IPS-15b (cell line): Measurements from ENCODE around the gene SULT4A1.

Experiments used
- H3K27me3 ChIP-seq: one replicate; pipeline ENCODE4 v1.6.1; 2013; ENCODE audit warnings: low read length; ENCODE audit not compliant: control insufficient read depth, insufficient read depth
- H3K36me3 ChIP-seq: one replicate; pipeline ENCODE4 v1.6.1; 2013; ENCODE audit warnings: low read length; ENCODE audit not compliant: control insufficient read depth, insufficient read depth
- H3K4me1 ChIP-seq: one replicate; pipeline ENCODE4 v1.6.1; 2013; ENCODE audit warnings: mild to moderate bottlenecking, low read length; ENCODE audit not compliant: control insufficient read depth, insufficient read depth
- H3K4me3 ChIP-seq: one replicate; pipeline ENCODE4 v1.5.1; 2013; ENCODE audit warnings: low read depth, low read length
- H3K9ac ChIP-seq: one replicate; pipeline ENCODE4 v1.6.1; 2013; ENCODE audit warnings: low read depth, mild to moderate bottlenecking, low read length
- H3K9me3 ChIP-seq: one replicate; pipeline ENCODE4 v1.6.1; 2013; ENCODE audit warnings: mild to moderate bottlenecking, low read length; ENCODE audit not compliant: control insufficient read depth, insufficient read depth

SULT4A1 gene

GRCh38 chr22:43894122-43894521, 31.8 kb upstream of the SULT4A1 start:
- H3K36me3 ChIP-seq = peaks cover 2% of the 10 kb centered on the region
- peaks cover 15% of the 10 kb centered on the region for H3K27me3 ChIP-seq
- no peaks in the 10 kb centered on the region for H3K9me3 ChIP-seq
- peak overlapping the region; percentile 37 for H3K9ac ChIP-seq
- H3K4me3 ChIP-seq = no peak overlapping the region
- no peaks in the 10 kb centered on the region for H3K4me1 ChIP-seq

GRCh38 chr22:43893266-43893665, 31.0 kb upstream of the SULT4A1 start:
- no peak overlapping the region for H3K4me3 ChIP-seq
- no peaks in the 10 kb centered on the region for H3K9me3 ChIP-seq
- H3K27me3 ChIP-seq = peaks cover 15% of the 10 kb centered on the region
- H3K36me3 ChIP-seq = peaks cover 2% of the 10 kb centered on the region
- no peak overlapping the region for H3K9ac ChIP-seq
- no peaks in the 10 kb centered on the region for H3K4me1 ChIP-seq

GRCh38 chr22:43892183-43892894, 30.0 kb upstream of the SULT4A1 start:
- Histone ChIP-seq H3K27me3 (peaks cover 15% of the 10 kb centered on the region), H3K9ac (no peak overlapping the region), H3K36me3 (peaks cover 2% of the 10 kb centered on the region), H3K9me3 (no peaks in the 10 kb centered on the region), H3K4me1 (no peaks in the 10 kb centered on the region), H3K4me3 (peak overlapping the region; percentile 82)

GRCh38 chr22:43891360-43892182, 29.3 kb upstream of the SULT4A1 start, which contains the start of gene PNPLA5:
TSS of gene PNPLA5 (minus strand) at chr22:43892013. CDS start at chr22:43891880, 133 bp downstream.
- H3K4me1 ChIP-seq = no peaks in the 10 kb centered on the region
- H3K27me3 ChIP-seq = peaks cover 15% of the 10 kb centered on the region
- no peaks in the 10 kb centered on the region for H3K9me3 ChIP-seq
- peak within 1 kb of the TSS; percentile 60 for H3K9ac ChIP-seq
- H3K4me3 ChIP-seq = peak within 1 kb of the TSS; percentile 82
- peaks cover 2% of the 10 kb centered on the region for H3K36me3 ChIP-seq

GRCh38 chr22:43890901-43891331, 28.6 kb upstream of the SULT4A1 start:
- H3K4me1 ChIP-seq = no peaks in the 10 kb centered on the region
- peak overlapping the region; percentile 82 for H3K4me3 ChIP-seq
- H3K9me3 ChIP-seq = no peaks in the 10 kb centered on the region
- H3K27me3 ChIP-seq = peaks cover 15% of the 10 kb centered on the region
- peaks cover 2% of the 10 kb centered on the region for H3K36me3 ChIP-seq
- H3K9ac ChIP-seq = peak overlapping the region; percentile 47

GRCh38 chr22:43889860-43890253, 27.5 kb upstream of the SULT4A1 start:
- H3K9ac ChIP-seq = no peak overlapping the region
- H3K4me1 ChIP-seq = no peaks in the 10 kb centered on the region
- no peak overlapping the region for H3K4me3 ChIP-seq
- H3K27me3 ChIP-seq = peaks cover 15% of the 10 kb centered on the region
- peaks cover 2% of the 10 kb centered on the region for H3K36me3 ChIP-seq
- H3K9me3 ChIP-seq = no peaks in the 10 kb centered on the region

- H3K9me3 ChIP-seq = no peaks in the 10 kb centered on the region
- H3K9ac ChIP-seq = no peak overlapping the region
- H3K4me3 ChIP-seq = no peak overlapping the region
- H3K36me3 ChIP-seq = peaks cover 2% of the 10 kb centered on the region
- H3K4me1 ChIP-seq = no peaks in the 10 kb centered on the region
- peaks cover 15% of the 10 kb centered on the region for H3K27me3 ChIP-seq
These were observed 27.0 kb upstream of the SULT4A1 start for GRCh38 chr22:43889201-43889859.

GRCh38 chr22:43888740-43889139, 26.4 kb upstream of the SULT4A1 start:
- H3K9me3 ChIP-seq = no peaks in the 10 kb centered on the region
- no peak overlapping the region for H3K4me3 ChIP-seq
- H3K4me1 ChIP-seq = no peaks in the 10 kb centered on the region
- H3K27me3 ChIP-seq = peaks cover 15% of the 10 kb centered on the region
- H3K9ac ChIP-seq = no peak overlapping the region
- H3K36me3 ChIP-seq = peaks cover 2% of the 10 kb centered on the region

- peaks cover 2% of the 10 kb centered on the region for H3K36me3 ChIP-seq
- no peaks in the 10 kb centered on the region for H3K9me3 ChIP-seq
- peaks cover 11% of the 10 kb centered on the region for H3K27me3 ChIP-seq
- H3K4me3 ChIP-seq = no peak overlapping the region
- no peaks in the 10 kb centered on the region for H3K4me1 ChIP-seq
- H3K9ac ChIP-seq = no peak overlapping the region
These were observed 25.1 kb upstream of the SULT4A1 start for GRCh38 chr22:43887391-43887790.

- Histone ChIP-seq H3K4me3 (no peak overlapping the region), H3K9me3 (no peaks in the 10 kb centered on the region), H3K27me3 (peaks cover 7% of the 10 kb centered on the region), H3K9ac (no peak overlapping the region), H3K36me3 (peaks cover 4% of the 10 kb centered on the region), H3K4me1 (no peaks in the 10 kb centered on the region)
These were observed 23.9 kb upstream of the SULT4A1 start for GRCh38 chr22:43886231-43886630.

GRCh38 chr22:43885786-43886185, 23.5 kb upstream of the SULT4A1 start:
- no peak overlapping the region for H3K4me3 ChIP-seq
- no peaks in the 10 kb centered on the region for H3K4me1 ChIP-seq
- no peaks in the 10 kb centered on the region for H3K9me3 ChIP-seq
- peaks cover 3% of the 10 kb centered on the region for H3K36me3 ChIP-seq
- H3K9ac ChIP-seq = no peak overlapping the region
- H3K27me3 ChIP-seq = peaks cover 7% of the 10 kb centered on the region
